ENCODE measurements around the gene MYBPC1.
"Not testable (repeated sequence)": the region's sequence is repeated elsewhere in the genome, so short reads cannot be mapped to it uniquely, and the experiment has no call there.

MYBPC1 gene

DNA sequence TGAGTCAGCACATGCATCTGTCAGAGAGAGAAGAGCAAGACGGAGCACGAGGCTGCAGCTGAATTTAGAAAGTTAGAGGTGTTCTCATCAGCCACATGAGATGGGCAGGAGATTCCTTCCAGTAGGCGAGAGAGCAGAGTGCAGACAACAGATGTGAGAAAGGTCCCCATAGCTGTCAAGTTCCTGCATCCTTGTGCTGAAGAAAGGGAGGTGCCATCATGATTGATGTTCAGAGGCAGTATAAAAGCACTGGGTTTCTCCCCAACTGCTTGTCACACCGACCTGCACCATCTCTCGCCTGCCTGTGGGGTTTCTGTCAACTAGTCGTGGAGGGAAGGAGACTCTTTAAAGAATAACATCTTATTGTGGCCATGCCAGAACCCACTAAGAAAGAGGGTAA is at the start of gene MYBPC1:
TSS of gene MYBPC1 (plus strand) at position 272 of the 400 bp plus-strand sequence. CDS start at position 372, 100 bp downstream.
- no peak for DNase-seq (ENCODE audit: low read depth)
- H3K4me3 ChIP-seq (ENCODE audit: control insufficient read depth, low read depth, low read length), result no peak within 1 kb of the TSS
- TF ChIP-seq, protein P1, sequence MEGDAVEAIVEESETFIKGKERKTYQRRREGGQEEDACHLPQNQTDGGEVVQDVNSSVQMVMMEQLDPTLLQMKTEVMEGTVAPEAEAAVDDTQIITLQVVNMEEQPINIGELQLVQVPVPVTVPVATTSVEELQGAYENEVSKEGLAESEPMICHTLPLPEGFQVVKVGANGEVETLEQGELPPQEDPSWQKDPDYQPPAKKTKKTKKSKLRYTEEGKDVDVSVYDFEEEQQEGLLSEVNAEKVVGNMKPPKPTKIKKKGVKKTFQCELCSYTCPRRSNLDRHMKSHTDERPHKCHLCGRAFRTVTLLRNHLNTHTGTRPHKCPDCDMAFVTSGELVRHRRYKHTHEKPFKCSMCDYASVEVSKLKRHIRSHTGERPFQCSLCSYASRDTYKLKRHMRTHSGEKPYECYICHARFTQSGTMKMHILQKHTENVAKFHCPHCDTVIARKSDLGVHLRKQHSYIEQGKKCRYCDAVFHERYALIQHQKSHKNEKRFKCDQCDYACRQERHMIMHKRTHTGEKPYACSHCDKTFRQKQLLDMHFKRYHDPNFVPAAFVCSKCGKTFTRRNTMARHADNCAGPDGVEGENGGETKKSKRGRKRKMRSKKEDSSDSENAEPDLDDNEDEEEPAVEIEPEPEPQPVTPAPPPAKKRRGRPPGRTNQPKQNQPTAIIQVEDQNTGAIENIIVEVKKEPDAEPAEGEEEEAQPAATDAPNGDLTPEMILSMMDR (IDR thresholded peaks at IDR 0.05; ENCODE audit: control insufficient read depth, insufficient read depth, low read depth, low read length, missing control alignments), result no peak

DNA sequence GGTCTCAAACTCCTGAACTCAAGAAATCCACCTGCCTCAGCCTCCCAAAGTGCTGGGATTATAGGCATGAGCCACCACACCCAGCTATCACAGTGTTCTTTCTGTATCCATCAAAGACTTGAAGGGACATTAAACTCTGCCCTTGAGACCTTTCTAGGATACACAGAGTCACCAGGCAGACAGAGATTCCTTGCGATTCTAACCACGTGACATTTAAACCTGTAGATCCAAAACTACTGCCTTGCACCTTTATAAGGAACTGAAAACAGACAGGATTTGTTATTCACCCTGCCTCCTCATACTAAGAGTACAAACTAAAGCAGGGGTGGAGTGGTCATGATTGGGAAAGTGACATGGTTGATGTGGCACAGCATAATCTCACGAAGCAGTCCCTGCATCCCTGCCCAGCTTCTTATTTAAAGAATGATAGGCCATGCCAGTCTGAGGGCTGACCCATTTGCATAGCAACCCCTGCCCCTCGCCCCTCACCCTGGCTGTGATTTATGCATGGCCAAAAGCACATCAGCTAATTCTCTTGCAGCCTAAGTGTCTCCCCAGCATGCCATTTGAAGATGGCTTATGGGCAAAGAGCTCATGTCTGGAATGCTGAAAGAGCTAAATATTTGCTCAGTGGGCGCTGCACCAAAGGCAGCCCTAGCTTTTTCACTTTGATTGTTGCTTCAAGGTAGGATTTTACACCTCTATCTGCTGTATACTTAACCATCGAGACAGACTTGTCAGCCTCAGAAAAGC is 43.2 kb upstream of the MYBPC1 start:
- TF ChIP-seq, protein P1 (IDR thresholded peaks at IDR 0.05; ENCODE audit: control insufficient read depth, insufficient read depth, low read depth, low read length, missing control alignments), result no peak
- no peak for DNase-seq (ENCODE audit: low read depth)
- H3K4me3 ChIP-seq (ENCODE audit: control insufficient read depth, low read depth, low read length), result no peak overlapping the region

- no peak overlapping the region for H3K4me3 ChIP-seq (ENCODE audit: control insufficient read depth, low read depth, low read length)
- TF ChIP-seq, protein P1 (IDR thresholded peaks at IDR 0.05; ENCODE audit: control insufficient read depth, insufficient read depth, low read depth, low read length, missing control alignments), result no peak
- DNase-seq (ENCODE audit: low read depth), result no peak
Observed at GRCh38 chr12:101552277-101552676, 42.5 kb upstream of the MYBPC1 start.

DNA sequence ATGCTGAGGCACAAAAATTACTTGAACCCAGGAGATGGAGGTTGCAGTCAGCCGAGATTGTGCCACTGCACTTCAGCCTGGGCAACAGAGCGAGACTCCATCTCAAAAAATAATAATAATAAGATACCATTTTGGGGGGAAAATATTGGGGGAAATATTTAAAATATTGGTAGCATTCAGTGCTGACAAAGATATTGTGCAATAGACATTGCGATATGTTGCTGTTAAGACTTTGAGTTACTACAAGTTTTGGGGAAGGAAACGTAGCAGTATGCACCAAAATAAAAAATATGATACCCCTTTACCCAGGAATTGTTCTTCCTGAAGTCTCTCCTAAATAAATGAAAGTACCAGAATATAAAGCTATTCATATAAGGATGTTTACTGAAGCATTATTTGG is 37.7 kb upstream of the MYBPC1 start:
- DNase-seq (ENCODE audit: low read depth), result no peak
- H3K4me3 ChIP-seq (ENCODE audit: control insufficient read depth, low read depth, low read length), result no peak overlapping the region
- TF ChIP-seq, protein P1 (IDR thresholded peaks at IDR 0.05; ENCODE audit: control insufficient read depth, insufficient read depth, low read depth, low read length, missing control alignments), result no peak

DNA sequence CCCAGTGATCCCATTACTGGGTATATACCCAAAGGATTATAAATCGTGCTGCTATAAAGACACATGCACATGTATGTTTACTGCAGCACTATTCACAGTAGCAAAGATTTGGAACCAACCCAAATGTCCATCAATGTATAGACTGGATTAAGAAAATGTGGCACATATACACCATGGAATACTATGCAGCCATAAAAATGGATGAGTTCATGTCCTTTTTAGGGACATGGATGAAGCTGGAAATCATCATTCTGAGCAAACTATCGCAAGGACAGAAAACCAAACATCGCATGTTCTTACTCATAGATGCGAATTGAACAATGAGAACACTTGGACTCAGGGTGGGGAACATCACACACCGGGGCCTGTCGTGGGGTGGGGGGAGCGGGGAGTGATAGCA is 36.0 kb upstream of the MYBPC1 start:
- not testable (repeated sequence) for H3K4me3 ChIP-seq (ENCODE audit: control insufficient read depth, low read depth, low read length)

DNA sequence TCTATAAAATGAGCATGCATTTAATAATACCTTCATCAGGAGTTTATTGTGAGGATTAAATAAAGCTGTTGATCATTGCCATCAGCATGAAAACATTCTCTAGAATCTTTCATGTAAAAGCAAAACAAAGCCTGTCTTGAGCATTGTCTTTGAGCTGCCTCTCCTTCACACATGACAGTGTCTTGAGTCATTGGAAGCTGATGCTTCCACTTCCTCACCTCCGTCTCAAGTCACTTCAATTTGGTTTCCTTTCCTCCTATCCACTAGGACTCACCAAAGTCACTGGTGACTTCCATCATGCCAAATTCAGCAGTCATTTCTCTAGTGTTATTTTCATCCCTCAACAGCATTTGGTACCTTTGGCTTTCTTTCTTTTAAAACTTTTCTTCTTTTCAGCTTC is 31.6 kb upstream of the MYBPC1 start:
- H3K4me3 ChIP-seq (ENCODE audit: control insufficient read depth, low read depth, low read length), result no peak overlapping the region
- no peak for DNase-seq (ENCODE audit: low read depth)
- TF ChIP-seq, protein P1 (IDR thresholded peaks at IDR 0.05; ENCODE audit: control insufficient read depth, insufficient read depth, low read depth, low read length, missing control alignments), result no peak

More for the DNA sequence above, 36.0 kb upstream of the MYBPC1 start:
- not testable (repeated sequence) for DNase-seq (ENCODE audit: low read depth)

GRCh38 chr12:101564912-101565311 is 29.9 kb upstream of the MYBPC1 start:
- TF ChIP-seq, protein P1 (IDR thresholded peaks at IDR 0.05; ENCODE audit: control insufficient read depth, insufficient read depth, low read depth, low read length, missing control alignments), result no peak
- H3K4me3 ChIP-seq (ENCODE audit: control insufficient read depth, low read depth, low read length), result no peak overlapping the region
- no peak for DNase-seq (ENCODE audit: low read depth)
